ENCODE measurements around the gene MED25. TPM values are rescaled to one million over a fixed set of nuclear protein-coding genes. Genes with fewer than 3 reads are reported as not detected.

Gene MED25
- total RNA-seq, 4 donors from 2014 or later, result 16.9 to 27.7 (median 23.9) TPM

DNA sequence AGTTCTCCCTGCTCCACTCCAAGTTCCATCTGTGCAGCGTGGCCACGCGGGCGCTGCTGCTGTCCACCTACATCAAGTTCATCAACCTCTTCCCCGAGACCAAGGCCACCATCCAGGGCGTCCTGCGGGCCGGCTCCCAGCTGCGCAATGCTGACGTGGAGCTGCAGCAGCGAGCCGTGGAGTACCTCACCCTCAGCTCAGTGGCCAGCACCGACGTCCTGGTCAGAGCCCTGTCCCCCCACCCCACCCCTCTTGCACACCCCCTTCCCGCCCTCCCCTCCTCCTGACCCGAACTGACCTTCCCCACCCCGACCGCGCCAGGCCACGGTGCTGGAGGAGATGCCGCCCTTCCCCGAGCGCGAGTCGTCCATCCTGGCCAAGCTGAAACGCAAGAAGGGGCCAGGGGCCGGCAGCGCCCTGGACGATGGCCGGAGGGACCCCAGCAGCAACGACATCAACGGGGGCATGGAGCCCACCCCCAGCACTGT lies 16.6 kb upstream of the MED25 start:
- peaks cover 30 to 100% (median 60%) of the 10 kb centered on the region in 3 donors for H3K36me3 ChIP-seq
- no peak for TF ChIP-seq POLR2A (IDR thresholded peaks at IDR 0.05)
- TF ChIP-seq CTCF (IDR thresholded peaks at IDR 0.05), result no peak
- peak overlapping the region in 3 of 4 donors; percentile 35 to 53 (median 40) for H3K4me3 ChIP-seq
- peaks cover 0 to 17% (median 0%) of the 10 kb centered on the region in 3 donors for H3K4me1 ChIP-seq
- H3K27me3 ChIP-seq, result no peaks in the 10 kb centered on the region
- WGBS, 2 donors, result 96 to 97% methylated on average over 7 to 12 of the region's 32 CpGs
- intact Hi-C loops (cut with DNase I), result no loop called here
- DNase-seq, result no peak
- H3K9me3 ChIP-seq, result no peaks in the 10 kb centered on the region
- peak overlapping the region in 3 of 4 donors; percentile 54 to 62 (median 57) for H3K27ac ChIP-seq

DNA sequence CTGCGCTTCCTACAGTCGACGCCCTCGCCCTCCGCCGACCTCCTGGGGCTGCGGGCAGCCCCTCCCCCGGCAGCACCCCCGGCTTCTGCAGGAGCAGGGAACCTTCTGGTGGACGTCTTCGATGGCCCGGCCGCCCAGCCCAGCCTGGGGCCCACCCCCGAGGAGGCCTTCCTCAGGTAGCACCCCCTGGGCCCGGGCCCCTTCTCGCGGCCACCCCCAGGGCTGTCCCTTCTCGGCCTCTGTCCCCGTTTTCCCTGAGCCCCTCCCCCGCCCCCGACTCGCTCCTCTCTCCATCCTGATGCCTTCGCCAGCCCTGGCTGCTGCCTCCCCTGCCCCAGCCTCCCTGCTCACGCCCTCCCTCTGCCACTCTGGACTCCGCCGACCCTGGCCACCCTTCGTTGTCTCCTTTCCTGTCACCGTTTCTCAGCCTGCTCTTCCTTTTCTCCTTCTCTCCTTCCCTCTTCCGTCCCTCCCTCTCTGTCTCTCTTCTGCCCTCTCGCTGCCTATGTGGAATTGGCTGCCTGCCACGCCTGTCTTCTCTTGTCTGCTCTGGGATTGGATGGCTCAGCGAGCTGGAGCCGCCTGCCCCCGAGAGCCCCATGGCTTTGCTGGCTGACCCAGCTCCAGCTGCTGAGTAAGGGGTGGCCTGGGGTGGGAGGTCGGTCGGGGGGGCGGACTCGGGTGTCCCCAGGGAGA lies 16.0 kb upstream of the MED25 start:
- intact Hi-C loops (cut with DNase I), result no loop called here
- Histone ChIP-seq H3K9me3 (no peaks in the 10 kb centered on the region), H3K4me3 (peak overlapping the region in 3 of 4 donors; percentile 35 to 53 (median 40)), H3K36me3 (peaks cover 30 to 100% (median 54%) of the 10 kb centered on the region in 3 donors), H3K27ac (peak overlapping the region in 3 of 4 donors; percentile 54 to 62 (median 57)), H3K4me1 (peaks cover 0 to 17% (median 0%) of the 10 kb centered on the region in 3 donors), H3K27me3 (no peaks in the 10 kb centered on the region)
- TF ChIP-seq POLR2A (IDR thresholded peaks at IDR 0.05) (no peak), CTCF (IDR thresholded peaks at IDR 0.05) (peak in 4 of 6 experiments; percentile 6 to 21 (median 19))
- 56 to 70% methylated on average over 9 to 14 of the region's 38 CpGs for WGBS, 2 donors
- DNase-seq, result no peak

GRCh38 chr19:49802836-49803528 lies 15.1 kb upstream of the MED25 start:
- Histone ChIP-seq H3K4me3 (peak overlapping the region in 2 of 4 donors; percentile 40 to 53), H3K27ac (peak overlapping the region in 3 of 4 donors; percentile 54 to 62 (median 57)), H3K4me1 (peaks cover 0 to 17% (median 0%) of the 10 kb centered on the region in 3 donors), H3K27me3 (no peaks in the 10 kb centered on the region), H3K36me3 (peaks cover 30 to 98% (median 47%) of the 10 kb centered on the region in 3 donors), H3K9me3 (no peaks in the 10 kb centered on the region)
- no peak for TF ChIP-seq CTCF (IDR thresholded peaks at IDR 0.05)
- no peak for TF ChIP-seq POLR2A (IDR thresholded peaks at IDR 0.05)
- intact Hi-C loops (cut with DNase I), result no loop called here
- 84 to 88% methylated on average over 8 to 12 of the region's 24 CpGs for WGBS, 2 donors
- no peak for DNase-seq

GRCh38 chr19:49803529-49803856 lies 14.6 kb upstream of the MED25 start:
- no peak overlapping the region for H3K27ac ChIP-seq
- no peak overlapping the region for H3K4me3 ChIP-seq
- H3K36me3 ChIP-seq, result peaks cover 30 to 93% (median 42%) of the 10 kb centered on the region in 3 donors
- intact Hi-C loops (cut with DNase I), result no loop called here
- TF ChIP-seq POLR2A (IDR thresholded peaks at IDR 0.05), result no peak
- no peak for TF ChIP-seq CTCF (IDR thresholded peaks at IDR 0.05)
- no peaks in the 10 kb centered on the region for H3K9me3 ChIP-seq
- H3K4me1 ChIP-seq, result peaks cover 0 to 22% (median 3%) of the 10 kb centered on the region in 3 donors
- 51 to 71% methylated on average over 6 of the region's 6 CpGs for WGBS, 2 donors
- no peaks in the 10 kb centered on the region for H3K27me3 ChIP-seq
- no peak for DNase-seq
